KBM-7 (cell line): ENCODE results near the gene METTL15.
"Not testable (repeated sequence)": the region's sequence is repeated elsewhere in the genome, so short reads cannot be mapped to it uniquely, and the experiment has no call there.

Experiments
- DNase-seq: peaks from one replicate; pipeline ENCODE4 v3.0.0-alpha.2; 2015
- in situ Hi-C: fragments of 300-500 bp; cut with MboI; formaldehyde crosslinking; loops from 2 replicates; pipeline ENCODE4 v1.14.3; 2020; ENCODE audit warnings: low sequenced_read_pairs, low pct_unique_long_range_greater_than_20kb, mixed read lengths

The METTL15 gene

GRCh38 chr11:28153586-28153985 is 45.4 kb downstream of the METTL15 start:
- in situ Hi-C loops: no loop called here
- no peak for DNase-seq

GRCh38 chr11:28168718-28169117 is 60.5 kb downstream of the METTL15 start:
- in situ Hi-C loops: no loop called here

GRCh38 chr11:28169816-28170215 is 61.6 kb downstream of the METTL15 start:
- in situ Hi-C loops: no loop called here
- DNase-seq: no peak

More at GRCh38 chr11:28168718-28169117, 60.5 kb downstream of the METTL15 start:
- DNase-seq: no peak

- no peak for DNase-seq
- in situ Hi-C loops: no loop called here
Measured at GRCh38 chr11:28170759-28171158, 62.6 kb downstream of the METTL15 start.

GRCh38 chr11:28176351-28176750 is 68.2 kb downstream of the METTL15 start:
- no peak for DNase-seq
- in situ Hi-C loops: no loop called here

GRCh38 chr11:28195449-28195848 is 87.3 kb downstream of the METTL15 start:
- in situ Hi-C loops: no loop called here
- DNase-seq: no peak

- in situ Hi-C loops: no loop called here
- no peak for DNase-seq
Measured at GRCh38 chr11:28209906-28210305, 101.7 kb downstream of the METTL15 start.

- in situ Hi-C loops, DNase-seq: not testable (repeated sequence)
Measured at GRCh38 chr11:28222063-28222462, 113.9 kb downstream of the METTL15 start.

- no peak for DNase-seq
- in situ Hi-C loops: no loop called here
Measured at GRCh38 chr11:28223577-28223976, 115.4 kb downstream of the METTL15 start.

GRCh38 chr11:28223994-28224393 is 115.8 kb downstream of the METTL15 start:
- in situ Hi-C loops: no loop called here
- DNase-seq: no peak

- DNase-seq: no peak
- in situ Hi-C loops: no loop called here
Measured at GRCh38 chr11:28227460-28227859, 119.3 kb downstream of the METTL15 start.

GRCh38 chr11:28228196-28228895 is 120.2 kb downstream of the METTL15 start:
- in situ Hi-C loops: no loop called here

GRCh38 chr11:28231475-28231874 is 123.3 kb downstream of the METTL15 start:
- in situ Hi-C loops: no loop called here
- no peak for DNase-seq

More at GRCh38 chr11:28228196-28228895, 120.2 kb downstream of the METTL15 start:
- no peak for DNase-seq

- no peak for DNase-seq
- in situ Hi-C loops: no loop called here
Measured at GRCh38 chr11:28232649-28233048, 124.5 kb downstream of the METTL15 start.

- DNase-seq: no peak
- in situ Hi-C loops: no loop called here
Measured at GRCh38 chr11:28241760-28242159, 133.6 kb downstream of the METTL15 start.

GRCh38 chr11:28242596-28242995 is 134.4 kb downstream of the METTL15 start:
- DNase-seq: no peak
- in situ Hi-C loops: no loop called here

- in situ Hi-C loops: no loop called here
- DNase-seq: no peak
Measured at GRCh38 chr11:28243061-28243460, 134.9 kb downstream of the METTL15 start.

- in situ Hi-C loops: no loop called here
- no peak for DNase-seq
Measured at GRCh38 chr11:28243581-28243980, 135.4 kb downstream of the METTL15 start.

GRCh38 chr11:28245131-28245530 is 136.9 kb downstream of the METTL15 start:
- in situ Hi-C loops: no loop called here
- no peak for DNase-seq

- in situ Hi-C loops: no loop called here
- no peak for DNase-seq
Measured at GRCh38 chr11:28250192-28250591, 142.0 kb downstream of the METTL15 start.

- no peak for DNase-seq
- in situ Hi-C loops: no loop called here
Measured at GRCh38 chr11:28251257-28251656, 143.1 kb downstream of the METTL15 start.
